Right hindlimb (tissue), 1 donor: Measurements from ENCODE around the gene POTEJ.
A peak's percentile ranks its signal among the peaks of the same experiment; 100 is the strongest.
"Not testable (repeated sequence)": the region's sequence is repeated elsewhere in the genome, so short reads cannot be mapped to it uniquely, and the experiment has no call there.

Source experiments
- DNase-seq: peaks from one replicate; pipeline ENCODE4 v3.0.0-alpha.2; 2018

Gene POTEJ

DNA sequence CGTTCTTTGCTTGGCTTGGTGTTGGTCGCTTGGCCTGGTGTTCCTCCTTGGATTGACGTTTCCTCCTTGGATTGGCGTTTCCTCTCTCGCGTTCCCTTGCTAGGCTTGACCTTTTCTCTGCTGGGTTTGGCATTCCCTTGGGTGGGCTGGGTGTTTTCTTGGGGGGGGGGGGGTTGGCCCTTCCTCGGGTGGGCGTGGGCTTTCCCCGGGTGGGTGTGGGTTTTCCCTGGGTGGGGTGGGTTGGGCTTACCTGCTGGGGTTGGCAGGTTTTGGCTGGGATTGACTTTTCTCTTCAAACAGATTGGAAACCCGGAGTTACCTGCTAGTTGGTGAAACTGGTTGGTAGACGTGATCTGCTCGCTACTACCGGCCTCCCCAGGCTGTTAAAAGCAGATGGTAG, at the start of gene POTEJ:
Gene POTEJ (plus strand): TSS at position 301 of the 400 bp plus-strand sequence. CDS start 93 bp downstream, at position 394.
- DNase-seq = not testable (repeated sequence)

DNA sequence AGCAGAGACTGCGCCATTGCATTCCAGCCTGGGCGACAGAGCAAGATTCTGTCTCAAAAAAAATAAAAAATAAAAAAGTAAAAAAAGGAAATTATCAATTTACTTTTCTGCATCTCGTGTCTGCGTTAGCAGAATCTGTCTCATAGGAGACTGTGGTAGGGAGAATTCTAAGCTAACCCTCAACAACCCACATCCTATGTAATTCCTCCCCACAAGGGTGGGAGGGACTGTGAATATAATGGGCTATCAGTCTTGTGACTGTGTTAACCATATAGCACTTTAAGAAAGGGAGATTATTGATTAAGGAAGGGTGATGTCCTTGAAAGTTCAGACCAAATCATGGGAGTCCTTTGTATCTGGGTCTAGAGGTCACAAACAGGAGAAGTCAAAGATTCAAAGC, 45.1 kb upstream of the POTEJ start:
- DNase-seq = not testable (repeated sequence)

DNA sequence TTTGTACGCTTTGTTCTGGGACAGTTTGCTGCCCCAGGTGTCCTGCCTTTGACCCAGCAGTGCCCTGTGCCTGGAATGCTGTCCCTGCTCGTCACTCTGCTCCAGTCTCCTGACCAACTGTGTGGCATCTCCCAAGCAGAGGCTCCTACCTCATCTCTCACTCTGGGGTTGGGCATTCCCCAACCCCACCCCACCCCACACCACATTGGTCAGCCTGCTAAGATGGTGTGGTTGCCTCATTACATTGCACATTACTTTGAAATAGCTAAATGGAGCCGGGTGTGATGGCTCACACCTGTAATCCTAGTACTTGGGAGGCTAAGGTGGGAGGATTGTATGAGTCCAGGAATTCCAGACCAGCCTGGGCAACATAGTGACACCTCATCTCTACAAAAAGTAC, 39.3 kb upstream of the POTEJ start:
- DNase-seq = not testable (repeated sequence)

DNA sequence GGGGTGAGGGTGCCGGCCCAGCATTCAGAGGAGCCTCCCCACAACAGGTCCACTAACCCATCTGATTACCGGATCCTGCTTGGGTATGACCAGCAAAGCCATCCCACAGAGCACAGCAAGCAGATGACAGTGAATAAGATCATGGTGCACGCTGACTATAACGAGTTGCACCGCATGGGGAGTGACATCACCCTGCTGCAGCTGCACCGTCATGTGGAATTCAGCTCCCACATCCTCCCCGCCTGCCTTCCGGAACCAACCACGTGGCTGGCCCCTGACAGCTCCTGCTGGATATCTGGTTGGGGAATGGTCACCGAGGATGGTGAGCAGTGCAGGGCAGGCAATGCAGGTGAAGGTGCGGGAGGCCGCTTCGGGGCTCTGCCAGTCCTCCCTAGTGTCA, 37.0 kb upstream of the POTEJ start:
- not testable (repeated sequence) for DNase-seq

DNA sequence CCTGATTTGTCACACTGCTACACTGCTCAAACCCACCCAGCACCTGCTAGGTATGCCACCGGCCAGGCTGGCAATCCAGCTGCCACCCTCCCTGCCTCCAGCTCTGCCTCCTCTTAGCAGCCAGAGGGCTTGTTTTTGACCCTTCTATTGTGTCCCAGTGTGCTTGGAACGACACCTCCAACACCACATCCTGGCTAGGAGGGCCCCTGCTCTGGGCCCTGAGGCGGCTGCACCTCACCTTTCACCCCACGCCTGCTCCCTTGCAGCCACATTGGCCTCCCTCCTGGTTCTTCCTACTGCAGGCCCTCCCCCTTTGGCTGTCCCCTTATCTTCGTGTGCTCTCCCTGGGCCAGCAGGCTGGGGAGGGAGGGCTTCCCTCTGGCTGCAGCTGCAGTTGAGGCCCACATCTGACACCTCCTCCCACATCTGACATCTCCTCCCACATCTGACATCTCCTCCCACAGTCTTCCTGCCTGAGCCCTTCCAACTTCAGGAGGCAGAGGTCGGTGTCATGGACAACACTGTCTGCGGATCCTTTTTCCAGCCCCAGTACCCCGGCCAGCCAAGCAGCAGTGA, 34.9 kb upstream of the POTEJ start:
- not testable (repeated sequence) for DNase-seq

DNA sequence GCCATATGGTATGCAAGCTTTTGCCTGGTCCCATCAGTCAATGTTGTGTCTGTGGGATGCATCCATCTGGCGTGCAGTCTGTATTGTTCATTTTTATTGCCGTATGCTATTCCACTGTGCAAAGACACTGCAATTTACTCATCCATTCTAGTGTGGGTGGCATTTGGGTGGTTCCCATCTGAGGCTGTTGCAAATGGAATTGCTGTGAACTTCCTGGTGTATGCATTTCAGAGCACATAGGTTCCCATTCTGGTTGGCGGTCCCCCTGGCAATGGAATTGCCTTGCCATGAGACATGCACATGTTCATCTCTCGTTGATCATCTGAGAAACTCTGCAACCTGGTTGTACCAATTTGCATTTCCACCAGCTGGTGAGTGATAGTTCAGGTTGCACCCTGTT, 33.7 kb upstream of the POTEJ start:
- DNase-seq = not testable (repeated sequence)

DNA sequence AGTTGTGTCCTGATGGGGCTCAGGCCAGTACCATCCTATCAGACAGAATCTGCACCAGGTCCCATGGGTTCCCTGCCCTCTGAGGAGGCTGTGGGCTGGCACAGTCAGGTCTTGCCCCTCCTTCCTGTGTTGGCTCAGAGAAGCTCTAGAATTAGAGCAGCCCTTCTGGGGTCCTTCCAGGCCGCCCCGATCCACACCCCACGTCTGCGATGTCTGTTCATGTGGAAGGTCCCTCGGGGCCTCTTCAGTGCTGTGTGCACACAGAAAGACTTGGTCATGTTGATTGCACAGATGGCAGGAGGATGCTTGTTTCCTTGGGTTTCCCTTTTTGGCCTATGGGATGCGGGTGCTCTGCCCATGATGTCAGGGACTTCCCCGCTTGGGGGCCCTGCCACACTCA, 32.1 kb upstream of the POTEJ start:
- not testable (repeated sequence) for DNase-seq

DNA sequence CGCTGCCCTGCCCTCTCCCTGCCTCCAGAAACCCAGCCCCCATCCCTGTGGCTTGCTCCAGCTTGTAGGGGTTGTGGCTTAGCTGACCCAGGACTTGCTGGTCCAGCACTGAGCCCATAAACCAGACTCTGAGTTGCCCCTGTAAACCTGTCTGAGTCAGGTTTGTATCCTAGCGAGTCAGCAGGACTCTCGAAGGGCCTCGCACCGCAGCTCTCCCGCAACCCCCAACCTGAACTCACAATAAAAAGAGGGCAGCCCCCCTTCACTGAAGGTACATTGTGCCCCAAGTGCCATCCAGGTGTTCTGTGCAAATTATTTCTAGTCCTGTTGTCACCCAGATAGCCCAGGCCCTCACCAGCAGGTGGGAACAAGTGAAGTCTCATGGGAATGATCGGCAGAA, 29.7 kb upstream of the POTEJ start:
- not testable (repeated sequence) for DNase-seq

DNA sequence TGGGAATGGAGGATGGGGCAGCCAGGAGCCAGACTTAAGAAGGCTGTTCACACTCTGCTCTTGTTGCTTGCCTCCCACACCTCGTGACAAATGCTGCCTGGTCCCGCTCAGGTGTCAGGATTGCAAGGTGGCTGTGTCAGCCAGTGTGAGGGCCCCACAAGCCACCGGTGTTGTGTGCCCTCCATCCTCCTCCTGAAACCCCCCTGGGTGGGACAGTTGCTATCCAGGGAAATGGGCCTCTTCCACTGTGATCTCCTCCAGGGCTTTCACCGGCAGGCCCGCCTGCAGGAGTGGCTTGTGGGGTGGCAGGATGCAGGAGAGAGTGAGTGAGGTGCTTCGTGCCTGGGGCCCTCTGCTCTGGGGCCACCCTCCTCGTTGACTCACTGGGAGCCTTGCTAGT, 28.3 kb upstream of the POTEJ start:
- DNase-seq = not testable (repeated sequence)

DNA sequence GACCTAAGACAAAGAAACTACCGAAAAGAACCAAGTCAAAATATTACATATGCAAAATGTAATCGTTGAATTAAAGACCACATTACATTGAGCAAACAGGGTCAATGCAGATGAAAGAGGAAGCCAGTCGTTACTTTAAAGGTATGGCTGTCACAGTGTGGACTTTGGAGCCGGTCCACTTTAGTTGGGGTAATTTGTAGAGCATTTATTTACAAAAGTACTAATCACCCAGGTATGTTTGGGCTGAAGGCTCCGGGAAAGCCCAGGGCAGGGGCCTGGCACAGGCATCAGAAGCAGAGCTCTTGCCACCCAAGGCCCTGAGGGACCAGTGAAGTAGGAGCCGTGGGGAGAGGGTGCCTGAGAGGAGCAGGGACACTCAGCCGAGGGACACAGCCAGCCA, 27.7 kb upstream of the POTEJ start:
- not testable (repeated sequence) for DNase-seq

DNA sequence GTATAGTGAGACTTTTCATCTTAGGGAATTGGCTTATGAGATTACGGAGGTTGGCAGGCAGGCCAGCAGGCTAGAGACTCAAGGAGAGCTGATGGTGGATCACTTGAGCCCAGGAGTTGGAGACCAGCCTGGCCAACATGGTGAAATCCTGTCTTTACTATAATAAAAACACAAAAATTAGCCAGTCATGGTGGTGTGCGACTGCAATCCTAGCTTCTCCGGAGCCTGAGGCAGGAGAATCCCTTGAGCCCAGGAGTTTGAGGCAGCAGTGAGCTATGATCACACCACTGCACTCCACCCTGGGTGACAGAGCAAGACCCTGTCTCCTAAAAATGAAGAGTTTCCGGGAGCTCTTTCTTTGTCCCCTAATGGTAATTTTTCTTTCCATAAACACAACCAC, 26.5 kb upstream of the POTEJ start:
- DNase-seq = not testable (repeated sequence)

DNA sequence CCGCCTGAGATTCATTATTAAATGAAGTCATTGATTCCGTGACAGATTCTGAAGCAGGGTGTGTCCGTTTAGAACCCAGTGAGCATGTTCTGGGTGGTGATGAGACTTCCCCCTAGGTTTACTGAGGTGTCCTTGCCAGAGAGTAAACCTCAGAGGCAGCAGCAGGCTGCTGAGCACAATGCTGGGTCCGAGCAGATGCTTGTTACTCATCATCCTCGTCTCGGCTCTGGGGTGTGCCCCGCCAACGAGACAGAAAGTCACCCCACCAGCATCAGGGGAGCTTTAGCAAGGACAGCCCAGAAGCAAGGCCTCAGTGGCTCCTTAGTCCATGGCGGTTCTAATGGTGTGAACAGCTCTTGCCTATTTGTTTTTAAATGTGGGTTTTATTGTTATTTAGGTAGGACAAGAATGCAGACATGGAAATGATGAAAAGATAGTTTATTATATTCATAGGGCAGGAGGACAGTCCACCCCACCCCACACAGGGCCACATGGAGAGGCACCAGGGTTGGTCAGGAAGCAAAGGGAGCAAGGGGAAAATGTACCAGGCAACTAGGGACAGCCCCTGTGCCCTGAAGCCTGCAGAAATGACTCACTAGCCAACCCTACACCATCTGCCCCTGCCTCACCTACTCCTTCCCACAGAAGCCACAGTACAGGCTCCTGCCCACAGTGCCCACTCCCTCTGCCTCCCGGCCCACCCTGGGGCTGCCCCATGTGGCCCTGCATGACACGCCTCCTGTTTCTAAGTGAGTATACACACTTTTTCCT, 22.4 kb upstream of the POTEJ start:
- DNase-seq = not testable (repeated sequence)

DNA sequence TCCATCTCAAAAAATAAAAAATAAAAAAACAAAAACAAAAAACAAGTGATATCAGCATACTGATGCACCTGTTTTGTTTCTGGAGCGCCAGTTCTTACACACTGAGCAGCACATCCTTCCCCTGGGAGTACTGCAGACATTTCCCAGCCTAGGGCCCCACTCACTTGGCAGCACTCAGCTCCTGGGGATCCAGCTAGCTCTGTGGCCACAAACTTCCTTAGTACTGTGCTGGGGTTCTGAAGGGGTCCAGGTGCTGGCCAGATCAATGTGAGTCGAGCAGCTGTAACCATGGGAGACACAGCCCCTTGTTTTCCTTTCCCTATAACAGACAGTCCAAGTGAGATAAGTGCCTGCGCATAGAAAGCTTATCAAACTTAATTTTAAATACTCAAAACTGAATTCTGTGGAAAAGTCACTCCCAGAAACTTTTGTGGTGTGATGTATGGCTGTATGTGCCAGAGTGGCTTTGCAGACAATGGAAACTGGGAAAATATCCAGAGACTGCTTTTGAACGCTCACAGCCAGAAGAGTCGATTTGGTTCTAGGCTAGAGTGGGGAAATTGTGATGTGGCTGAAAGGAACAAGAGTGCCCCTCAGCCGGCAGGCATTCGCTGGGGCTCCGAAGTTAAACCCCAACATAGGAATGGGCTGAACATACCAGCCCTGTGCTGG, 20.9 kb upstream of the POTEJ start:
- DNase-seq = not testable (repeated sequence)

DNA sequence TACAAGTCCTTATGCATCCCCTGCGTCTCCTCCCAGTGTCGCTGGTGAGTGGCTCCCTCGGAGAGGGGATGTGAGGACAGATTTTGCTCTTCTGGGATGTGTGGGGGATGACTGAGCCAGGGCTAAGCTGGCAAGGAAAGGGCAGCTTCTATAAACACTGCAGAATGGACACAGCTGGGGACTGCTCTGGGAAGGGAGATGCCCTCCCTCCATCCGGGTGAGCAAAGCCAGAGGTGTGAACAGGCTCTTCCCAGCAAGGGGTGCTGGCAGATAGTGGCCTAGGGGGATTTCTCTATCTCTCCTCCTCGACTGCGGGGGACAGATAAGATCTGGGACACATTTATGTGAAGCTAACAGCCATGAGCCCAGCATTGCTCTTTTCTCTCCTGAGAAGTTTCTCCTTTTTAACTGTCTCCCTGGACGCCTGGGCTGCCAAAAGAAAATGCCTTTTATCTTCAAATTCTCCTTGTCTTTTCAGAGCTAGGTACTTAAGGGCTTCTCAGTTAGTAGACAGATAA, 20.3 kb upstream of the POTEJ start:
- DNase-seq = not testable (repeated sequence)

DNA sequence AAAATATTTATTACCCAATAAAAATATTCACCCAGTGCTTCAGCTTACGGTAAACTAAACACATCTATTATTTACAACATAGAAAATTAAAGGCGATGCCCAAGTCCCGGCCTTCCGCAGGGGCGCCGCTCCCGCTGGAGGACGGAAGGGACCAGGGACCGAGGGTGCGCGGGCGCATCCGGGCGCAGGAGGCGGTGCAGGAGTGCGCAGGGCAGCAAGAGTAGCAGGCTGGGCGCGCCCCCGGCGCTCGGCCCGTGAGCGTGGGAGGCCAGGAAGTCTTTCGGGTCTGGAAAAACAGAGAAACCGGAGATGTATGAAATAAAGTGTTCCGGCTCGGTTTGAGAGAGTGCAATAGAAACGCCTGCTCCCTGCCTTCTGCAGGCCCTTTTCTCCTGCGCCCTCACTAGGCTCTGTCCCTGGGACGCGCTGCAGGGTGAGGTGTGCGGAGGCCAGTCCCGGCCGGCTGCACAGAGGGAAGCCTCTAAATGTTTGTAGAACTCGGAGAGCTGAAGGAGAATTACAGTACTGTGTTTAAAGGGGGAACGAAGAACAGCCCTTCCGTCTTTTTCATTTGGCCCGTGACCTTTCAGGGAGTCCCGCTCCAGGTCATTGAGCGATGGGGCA, 18.3 kb upstream of the POTEJ start:
- not testable (repeated sequence) for DNase-seq

DNA sequence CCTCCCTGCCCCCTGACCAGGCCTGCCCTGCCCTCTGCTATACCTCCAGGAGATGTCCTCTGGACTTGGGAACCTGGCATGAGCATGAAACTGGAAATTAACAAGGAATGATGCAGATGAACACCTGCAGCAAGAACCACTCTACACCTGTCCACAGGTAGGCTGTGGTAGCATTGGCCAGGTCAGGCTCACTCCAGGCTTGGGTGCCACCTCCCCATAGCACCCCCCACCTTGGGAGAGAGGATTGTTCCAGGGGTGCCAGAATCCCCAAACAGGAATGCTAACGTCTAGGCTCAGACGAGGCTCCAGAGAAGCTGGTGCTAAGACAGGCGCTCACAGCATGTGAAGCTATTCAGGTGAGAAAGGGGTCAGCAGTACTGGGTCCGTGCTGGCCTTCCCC, 17.2 kb upstream of the POTEJ start:
- DNase-seq = peak; percentile 16

DNA sequence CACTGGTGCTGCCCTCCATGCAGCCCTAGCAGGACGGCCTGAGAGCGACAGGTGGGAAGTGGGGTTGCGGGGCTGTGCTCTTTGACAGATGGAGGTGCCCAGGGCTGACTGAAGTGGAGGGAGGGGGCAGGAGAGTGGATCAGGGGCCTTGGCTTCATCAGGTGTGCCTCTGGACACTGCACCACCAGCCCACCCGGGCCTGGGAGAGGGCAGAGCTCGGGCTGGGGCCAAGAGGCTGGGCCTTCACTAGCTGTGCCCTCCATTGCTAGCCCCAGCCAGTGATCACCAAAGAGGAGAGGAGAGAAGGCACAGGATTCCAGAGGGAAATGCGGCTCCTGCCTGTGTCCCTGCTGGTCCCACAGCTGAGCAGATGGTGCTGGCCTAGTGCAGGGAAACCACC, 14.5 kb upstream of the POTEJ start:
- not testable (repeated sequence) for DNase-seq

DNA sequence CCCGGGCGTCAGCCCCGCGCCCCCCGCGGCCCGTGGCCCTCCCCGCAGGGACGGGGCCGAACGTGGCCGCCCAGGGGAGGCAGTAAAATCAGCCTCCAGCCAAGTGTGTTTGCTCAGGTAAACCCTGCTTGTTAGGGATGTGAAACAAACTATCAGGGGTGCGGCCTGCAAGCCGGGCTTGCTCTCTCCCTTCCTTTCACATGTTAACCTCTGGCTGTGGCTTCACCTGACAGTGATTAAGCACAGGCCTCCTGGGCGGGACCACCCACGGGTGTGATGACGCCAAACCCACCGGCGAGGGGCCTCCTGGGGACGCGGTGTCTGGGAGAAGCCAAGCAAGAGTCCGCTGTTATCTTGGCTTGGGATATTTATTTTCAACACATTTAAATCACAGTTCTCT, 13.2 kb upstream of the POTEJ start:
- DNase-seq = not testable (repeated sequence)

DNA sequence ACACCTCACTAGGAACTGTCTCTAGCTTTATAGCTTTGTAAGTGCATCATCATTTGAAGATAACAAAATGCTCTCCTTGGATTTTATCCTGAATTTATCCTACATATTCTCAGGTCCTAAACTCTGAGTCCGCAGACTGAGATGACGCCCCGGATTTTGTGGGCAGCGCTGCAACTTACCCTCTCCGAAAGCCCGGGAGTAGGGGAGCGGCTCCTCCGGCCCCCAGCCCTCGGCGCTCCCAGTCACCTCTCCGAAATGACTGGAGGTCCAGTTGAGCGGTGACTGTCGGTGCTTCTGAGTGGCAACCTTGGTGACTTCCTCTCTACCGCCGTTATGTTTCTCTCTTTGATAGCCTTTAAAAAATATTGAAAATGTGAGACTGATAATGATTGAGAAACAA, 12.8 kb upstream of the POTEJ start:
- not testable (repeated sequence) for DNase-seq

DNA sequence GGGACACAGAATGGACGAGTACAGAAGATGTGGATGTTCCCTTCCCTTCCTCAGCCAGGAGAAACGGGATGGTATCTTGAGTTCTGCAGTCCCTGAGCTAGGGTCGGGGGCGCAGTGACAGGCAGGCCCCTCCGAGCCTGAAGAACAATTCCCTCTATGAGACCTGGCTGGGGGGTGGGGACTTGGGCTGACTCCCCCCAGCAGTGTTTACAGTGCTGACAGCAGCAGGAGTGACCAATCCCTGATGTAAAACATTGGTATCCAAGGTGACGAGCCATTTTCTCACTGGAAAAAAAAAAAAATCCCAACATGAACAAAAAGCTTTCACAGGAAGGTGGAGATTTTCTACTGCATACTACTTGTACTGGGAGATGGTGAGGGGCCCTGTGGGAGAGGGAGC, 11.8 kb upstream of the POTEJ start, which contains the start of gene CFC1:
Gene CFC1 (minus strand): TSS at position 183 of the 400 bp plus-strand sequence. CDS start 288 bp downstream, outside the sequence.
- DNase-seq = not testable (repeated sequence)

DNA sequence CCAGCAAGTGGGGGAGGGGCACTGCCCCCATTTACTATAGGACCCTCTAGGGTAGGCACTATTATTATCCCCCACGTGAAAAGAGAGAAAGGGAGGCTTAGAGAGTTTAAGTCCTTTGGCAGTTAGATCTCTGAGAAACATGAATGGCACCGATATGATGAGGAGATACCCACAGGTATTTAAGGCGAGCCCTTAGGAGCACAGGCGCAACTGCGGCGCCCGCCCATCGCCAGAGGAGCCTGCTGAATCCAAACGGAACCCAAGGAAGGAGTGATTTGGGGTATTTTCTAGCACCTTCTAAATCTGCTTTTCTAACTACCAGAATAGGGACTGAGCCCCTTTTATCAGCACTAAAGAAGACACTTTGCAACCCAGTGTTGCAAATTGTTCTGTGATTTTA, 11.3 kb upstream of the POTEJ start:
- DNase-seq = not testable (repeated sequence)

DNA sequence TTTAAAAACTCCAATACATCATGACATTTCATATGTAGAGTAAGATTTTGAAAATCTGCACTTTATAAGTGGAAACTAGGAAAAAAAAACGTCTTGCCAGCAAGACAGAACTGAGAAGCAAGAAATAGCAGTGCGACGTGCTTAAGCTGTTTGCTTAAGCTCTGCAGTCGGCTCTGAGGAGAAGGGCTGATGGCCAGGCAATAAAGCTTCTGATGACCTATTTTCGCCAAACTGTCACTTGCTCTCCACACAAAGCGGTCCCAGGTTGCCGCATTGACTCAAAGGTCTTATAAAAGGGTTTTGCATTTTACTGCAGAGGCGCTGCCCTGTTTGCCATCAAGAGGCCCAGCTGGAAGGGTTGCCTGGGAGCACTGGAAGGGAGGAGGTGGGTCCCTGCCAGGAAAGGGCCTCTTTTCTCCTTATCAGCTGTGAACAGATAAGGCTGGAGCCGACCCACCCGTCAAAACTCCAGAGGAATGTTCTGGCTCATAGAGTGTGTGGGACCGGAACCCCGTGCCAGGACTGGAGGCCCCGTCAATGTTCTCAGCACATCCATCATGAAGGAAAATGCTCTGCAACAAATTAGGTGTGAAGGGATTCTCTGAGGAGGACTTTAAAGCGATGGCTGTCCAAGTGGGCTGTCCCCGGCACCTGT, 9.5 kb upstream of the POTEJ start:
- not testable (repeated sequence) for DNase-seq
